ENCODE results near the gene NR2C2.

NR2C2 gene

GRCh38 chr3:14905055-14905657, 42.2 kb upstream of the NR2C2 start:
- TF ChIP-seq, protein P1, sequence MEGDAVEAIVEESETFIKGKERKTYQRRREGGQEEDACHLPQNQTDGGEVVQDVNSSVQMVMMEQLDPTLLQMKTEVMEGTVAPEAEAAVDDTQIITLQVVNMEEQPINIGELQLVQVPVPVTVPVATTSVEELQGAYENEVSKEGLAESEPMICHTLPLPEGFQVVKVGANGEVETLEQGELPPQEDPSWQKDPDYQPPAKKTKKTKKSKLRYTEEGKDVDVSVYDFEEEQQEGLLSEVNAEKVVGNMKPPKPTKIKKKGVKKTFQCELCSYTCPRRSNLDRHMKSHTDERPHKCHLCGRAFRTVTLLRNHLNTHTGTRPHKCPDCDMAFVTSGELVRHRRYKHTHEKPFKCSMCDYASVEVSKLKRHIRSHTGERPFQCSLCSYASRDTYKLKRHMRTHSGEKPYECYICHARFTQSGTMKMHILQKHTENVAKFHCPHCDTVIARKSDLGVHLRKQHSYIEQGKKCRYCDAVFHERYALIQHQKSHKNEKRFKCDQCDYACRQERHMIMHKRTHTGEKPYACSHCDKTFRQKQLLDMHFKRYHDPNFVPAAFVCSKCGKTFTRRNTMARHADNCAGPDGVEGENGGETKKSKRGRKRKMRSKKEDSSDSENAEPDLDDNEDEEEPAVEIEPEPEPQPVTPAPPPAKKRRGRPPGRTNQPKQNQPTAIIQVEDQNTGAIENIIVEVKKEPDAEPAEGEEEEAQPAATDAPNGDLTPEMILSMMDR (IDR thresholded peaks at IDR 0.05), result no peak
- H3K27ac Mint-ChIP-seq, result no peak overlapping the region
- peaks cover 3% of the 10 kb centered on the region for H3K27me3 Mint-ChIP-seq (ENCODE audit: low read depth, poor library complexity)
- DNase-seq, result no peak
- H3K4me3 Mint-ChIP-seq, result no peak overlapping the region
- H3K4me1 Mint-ChIP-seq, result no peaks in the 10 kb centered on the region
- peaks cover 27% of the 10 kb centered on the region for H3K9me3 Mint-ChIP-seq
- peaks cover 10% of the 10 kb centered on the region for H3K36me3 Mint-ChIP-seq (ENCODE audit: low read depth)

- Mint-ChIP-seq H3K4me1 (no peaks in the 10 kb centered on the region), H3K9me3 (peaks cover 27% of the 10 kb centered on the region), H3K36me3 (ENCODE audit: low read depth) (peaks cover 10% of the 10 kb centered on the region), H3K27ac (no peak overlapping the region), H3K4me3 (no peak overlapping the region), H3K27me3 (ENCODE audit: low read depth, poor library complexity) (peaks cover 8% of the 10 kb centered on the region)
- no peak for DNase-seq
- TF ChIP-seq, protein P1 (IDR thresholded peaks at IDR 0.05), result no peak
Measured at GRCh38 chr3:14906355-14906971, 40.9 kb upstream of the NR2C2 start.

GRCh38 chr3:14907043-14907966, 40.1 kb upstream of the NR2C2 start:
- Mint-ChIP-seq H3K4me1 (no peaks in the 10 kb centered on the region), H3K4me3 (no peak overlapping the region), H3K27ac (no peak overlapping the region), H3K27me3 (ENCODE audit: low read depth, poor library complexity) (peaks cover 8% of the 10 kb centered on the region), H3K36me3 (ENCODE audit: low read depth) (peaks cover 10% of the 10 kb centered on the region), H3K9me3 (peaks cover 27% of the 10 kb centered on the region)
- TF ChIP-seq, protein P1 (IDR thresholded peaks at IDR 0.05), result no peak
- DNase-seq, result no peak

DNA sequence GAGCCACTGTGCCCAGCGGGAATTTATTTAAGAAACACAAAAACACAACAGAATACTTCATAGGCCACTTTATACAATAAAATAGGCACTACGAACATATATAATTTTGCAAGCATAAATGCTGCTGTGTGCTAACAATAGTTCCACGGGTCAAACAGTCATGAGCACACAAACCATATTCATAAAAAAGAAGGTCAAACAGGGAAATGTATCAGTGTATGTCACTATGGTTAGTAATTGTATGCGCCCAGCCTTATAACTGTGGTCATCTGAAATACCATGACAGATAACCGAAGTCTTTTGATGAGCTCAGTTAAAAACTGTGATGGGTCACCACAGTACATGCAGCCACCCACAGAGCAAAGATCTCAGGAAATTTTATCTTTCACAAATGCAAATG, 38.1 kb upstream of the NR2C2 start:
- peaks cover 24% of the 10 kb centered on the region for H3K9me3 Mint-ChIP-seq
- no peak for DNase-seq
- no peak overlapping the region for H3K4me3 Mint-ChIP-seq
- no peak overlapping the region for H3K27ac Mint-ChIP-seq
- peaks cover 16% of the 10 kb centered on the region for H3K27me3 Mint-ChIP-seq (ENCODE audit: low read depth, poor library complexity)
- H3K4me1 Mint-ChIP-seq, result no peaks in the 10 kb centered on the region
- H3K36me3 Mint-ChIP-seq (ENCODE audit: low read depth), result peaks cover 10% of the 10 kb centered on the region
- TF ChIP-seq, protein P1 (IDR thresholded peaks at IDR 0.05), result no peak

DNA sequence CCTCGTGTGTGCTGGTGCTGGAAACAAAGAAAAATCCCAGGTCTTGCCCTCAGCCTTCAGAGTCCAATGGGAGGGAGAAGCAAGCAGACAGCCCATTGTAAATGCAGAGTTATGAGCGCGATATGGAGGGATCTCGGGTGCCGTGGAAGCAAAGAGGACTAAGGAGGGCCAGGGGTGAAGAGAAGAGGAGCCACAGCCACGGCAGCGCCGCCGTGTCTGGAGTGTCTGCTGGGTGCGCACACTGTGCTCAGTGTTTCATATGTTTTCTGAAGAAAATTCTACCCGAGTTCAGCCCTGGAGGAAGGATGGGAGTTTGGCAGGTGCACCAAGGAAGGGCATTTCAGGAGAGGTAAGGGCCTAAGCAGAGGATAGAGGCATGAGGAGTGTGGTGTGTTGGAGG, 35.7 kb upstream of the NR2C2 start:
- no peak overlapping the region for H3K27ac Mint-ChIP-seq
- no peaks in the 10 kb centered on the region for H3K36me3 Mint-ChIP-seq (ENCODE audit: low read depth)
- peaks cover 13% of the 10 kb centered on the region for H3K27me3 Mint-ChIP-seq (ENCODE audit: low read depth, poor library complexity)
- TF ChIP-seq, protein P1 (IDR thresholded peaks at IDR 0.05), result no peak
- no peak overlapping the region for H3K4me3 Mint-ChIP-seq
- DNase-seq, result no peak
- H3K4me1 Mint-ChIP-seq, result no peaks in the 10 kb centered on the region
- peaks cover 2% of the 10 kb centered on the region for H3K9me3 Mint-ChIP-seq

Data from nephron progenitor cell (in vitro differentiated cells).